Nephron progenitor cell (in vitro differentiated cells): Measurements from ENCODE around the gene SPINT2.
A peak's percentile ranks its signal among the peaks of the same experiment; 100 is the strongest.

Experiments used
- DNase-seq: peaks from one replicate; pipeline ENCODE4 v3.0.0; 2021
- H3K27ac Mint-ChIP-seq: 2 replicates; pipeline ENCODE4 v1.8.0; 2021; ENCODE audit warnings: mild to moderate bottlenecking, moderate library complexity, mixed read lengths
- H3K27me3 Mint-ChIP-seq: 2 replicates; pipeline ENCODE4 v1.8.0; 2021; ENCODE audit warnings: mild to moderate bottlenecking, low read depth, mixed read lengths; ENCODE audit not compliant: poor library complexity
- H3K36me3 Mint-ChIP-seq: 2 replicates; pipeline ENCODE4 v1.8.0; 2021; ENCODE audit warnings: low read depth, mixed read lengths
- H3K4me1 Mint-ChIP-seq: 2 replicates; pipeline ENCODE4 v1.8.0; 2021; ENCODE audit warnings: mixed read lengths
- H3K4me3 Mint-ChIP-seq: 2 replicates; pipeline ENCODE4 v1.8.0; 2021; ENCODE audit warnings: mild to moderate bottlenecking, moderate library complexity, mixed read lengths
- H3K9me3 Mint-ChIP-seq: 2 replicates; pipeline ENCODE4 v1.8.0; 2021; ENCODE audit warnings: mild to moderate bottlenecking, moderate library complexity, mixed read lengths
- CTCF ChIP-seq: fragments of 200-600 bp; sonication (generic); IDR thresholded peaks from 2 replicates; pipeline ENCODE4 v1.5.0; 2021; ENCODE audit warnings: antibody characterized with exemption

The SPINT2 gene

DNA sequence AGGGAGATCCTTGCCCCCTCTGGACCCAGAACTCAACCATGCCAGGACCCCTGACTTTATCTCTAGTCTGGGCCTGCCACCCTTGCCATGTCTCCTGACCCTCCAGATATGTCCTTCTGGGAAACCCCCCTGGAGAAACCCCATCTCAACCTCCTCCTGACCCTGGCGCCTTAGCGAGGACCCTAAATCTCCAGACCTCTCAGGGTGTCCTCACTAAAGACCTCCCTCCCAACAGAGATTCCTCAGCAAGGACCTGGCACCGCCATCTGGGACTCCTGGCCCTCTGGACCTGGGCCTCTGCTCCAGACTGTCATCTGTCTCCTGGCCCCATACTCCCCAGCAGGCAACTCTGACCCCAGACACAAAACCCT is 56.6 kb downstream of the SPINT2 start:
- no peaks in the 10 kb centered on the region for H3K36me3 Mint-ChIP-seq
- H3K27me3 Mint-ChIP-seq = peaks cover 82% of the 10 kb centered on the region
- H3K4me3 Mint-ChIP-seq = peak overlapping the region; percentile 73
- H3K27ac Mint-ChIP-seq = no peak overlapping the region
- H3K9me3 Mint-ChIP-seq = no peaks in the 10 kb centered on the region
- no peak for TF ChIP-seq CTCF
- H3K4me1 Mint-ChIP-seq = peaks cover 11% of the 10 kb centered on the region
- no peak for DNase-seq

DNA sequence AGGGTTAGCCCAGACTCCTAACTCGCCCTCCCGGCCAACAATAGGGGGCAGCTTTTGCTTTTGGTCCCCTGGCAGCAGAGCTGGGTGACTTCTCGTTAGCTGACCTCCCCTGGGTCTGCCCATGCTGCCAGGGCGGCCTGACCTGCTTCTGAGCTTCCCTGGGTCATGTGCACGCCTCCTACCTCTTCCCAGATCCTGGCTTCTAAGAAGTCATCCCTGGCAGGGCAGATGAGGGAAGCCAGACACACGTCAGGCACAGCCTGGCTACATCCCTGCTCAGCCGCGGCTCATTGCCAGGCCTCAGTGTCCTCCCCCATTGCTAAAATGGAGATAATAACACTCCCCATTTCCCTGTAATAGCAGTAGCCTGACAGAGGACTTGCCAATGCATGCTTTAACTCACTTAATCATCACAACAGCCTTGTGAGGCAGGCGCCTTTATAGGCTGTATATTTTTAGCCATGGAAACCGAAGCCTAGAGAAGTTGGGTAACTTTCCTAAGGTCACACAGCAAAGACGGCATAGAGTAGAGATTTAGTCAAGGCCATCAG is 57.3 kb downstream of the SPINT2 start:
- no peak overlapping the region for H3K4me3 Mint-ChIP-seq
- TF ChIP-seq CTCF = no peak
- H3K36me3 Mint-ChIP-seq = no peaks in the 10 kb centered on the region
- H3K27ac Mint-ChIP-seq = no peak overlapping the region
- DNase-seq = no peak
- H3K4me1 Mint-ChIP-seq = peaks cover 11% of the 10 kb centered on the region
- no peaks in the 10 kb centered on the region for H3K9me3 Mint-ChIP-seq
- peaks cover 74% of the 10 kb centered on the region for H3K27me3 Mint-ChIP-seq

- H3K4me3 Mint-ChIP-seq = no peak overlapping the region
- no peaks in the 10 kb centered on the region for H3K9me3 Mint-ChIP-seq
- H3K27me3 Mint-ChIP-seq = peaks cover 58% of the 10 kb centered on the region
- no peak for DNase-seq
- no peak for TF ChIP-seq CTCF
- H3K36me3 Mint-ChIP-seq = no peaks in the 10 kb centered on the region
- peaks cover 11% of the 10 kb centered on the region for H3K4me1 Mint-ChIP-seq
- no peak overlapping the region for H3K27ac Mint-ChIP-seq
Measured at GRCh38 chr19:38323291-38323690, 58.9 kb downstream of the SPINT2 start.

- DNase-seq = no peak
- no peak overlapping the region for H3K27ac Mint-ChIP-seq
- no peak overlapping the region for H3K4me3 Mint-ChIP-seq
- no peaks in the 10 kb centered on the region for H3K36me3 Mint-ChIP-seq
- peaks cover 4% of the 10 kb centered on the region for H3K4me1 Mint-ChIP-seq
- H3K9me3 Mint-ChIP-seq = no peaks in the 10 kb centered on the region
- peaks cover 54% of the 10 kb centered on the region for H3K27me3 Mint-ChIP-seq
- no peak for TF ChIP-seq CTCF
Measured at GRCh38 chr19:38324431-38324830, 60.1 kb downstream of the SPINT2 start.

DNA sequence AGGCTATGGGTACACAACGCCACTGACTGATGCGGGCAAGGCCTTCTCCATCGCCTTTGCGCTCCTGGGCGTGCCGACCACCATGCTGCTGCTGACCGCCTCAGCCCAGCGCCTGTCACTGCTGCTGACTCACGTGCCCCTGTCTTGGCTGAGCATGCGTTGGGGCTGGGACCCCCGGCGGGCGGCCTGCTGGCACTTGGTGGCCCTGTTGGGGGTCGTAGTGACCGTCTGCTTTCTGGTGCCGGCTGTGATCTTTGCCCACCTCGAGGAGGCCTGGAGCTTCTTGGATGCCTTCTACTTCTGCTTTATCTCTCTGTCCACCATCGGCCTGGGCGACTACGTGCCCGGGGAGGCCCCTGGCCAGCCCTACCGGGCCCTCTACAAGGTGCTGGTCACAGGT is 62.2 kb downstream of the SPINT2 start:
- no peaks in the 10 kb centered on the region for H3K9me3 Mint-ChIP-seq

More for the DNA sequence above, 62.2 kb downstream of the SPINT2 start:
- DNase-seq = no peak
- no peak overlapping the region for H3K4me3 Mint-ChIP-seq
- H3K27ac Mint-ChIP-seq = no peak overlapping the region
- no peaks in the 10 kb centered on the region for H3K4me1 Mint-ChIP-seq
- H3K27me3 Mint-ChIP-seq = peaks cover 40% of the 10 kb centered on the region
- no peaks in the 10 kb centered on the region for H3K36me3 Mint-ChIP-seq
- TF ChIP-seq CTCF = no peak
